Activated CD8-positive, alpha-beta memory T cell treated with anti-CD3 and anti-CD28 coated beads for 1 hour (primary cell): ENCODE data around the gene CCDC13.

Source experiments
- DNase-seq, 2 donors: peaks; one replicate each; pipeline ENCODE4 v3.0.0-alpha.2; 2020; ENCODE audit warnings: low read depth in 1 of 2; ENCODE audit errors: extremely low read depth in 1 of 2

CCDC13 gene

DNA sequence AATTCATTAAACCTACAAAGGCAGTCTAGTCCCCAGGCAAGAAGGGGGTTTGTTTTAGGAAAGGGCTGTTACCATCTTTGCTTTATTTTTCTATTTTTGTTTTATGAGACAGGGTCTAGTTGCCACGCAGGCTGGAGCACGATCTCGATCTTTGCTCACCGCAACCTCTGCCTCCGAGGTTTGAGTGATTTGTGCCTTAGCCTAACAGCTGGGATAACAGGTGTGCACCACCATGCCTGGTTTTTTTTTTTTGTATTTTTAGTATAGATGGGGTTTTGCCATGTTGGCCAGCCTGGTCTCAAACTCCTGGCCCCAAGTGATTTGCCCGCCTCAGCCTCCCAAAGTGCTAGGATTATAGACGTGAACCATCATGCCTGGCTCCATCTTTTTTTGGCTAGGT, 26.3 kb upstream of the CCDC13 start:
- DNase-seq: no peak

DNA sequence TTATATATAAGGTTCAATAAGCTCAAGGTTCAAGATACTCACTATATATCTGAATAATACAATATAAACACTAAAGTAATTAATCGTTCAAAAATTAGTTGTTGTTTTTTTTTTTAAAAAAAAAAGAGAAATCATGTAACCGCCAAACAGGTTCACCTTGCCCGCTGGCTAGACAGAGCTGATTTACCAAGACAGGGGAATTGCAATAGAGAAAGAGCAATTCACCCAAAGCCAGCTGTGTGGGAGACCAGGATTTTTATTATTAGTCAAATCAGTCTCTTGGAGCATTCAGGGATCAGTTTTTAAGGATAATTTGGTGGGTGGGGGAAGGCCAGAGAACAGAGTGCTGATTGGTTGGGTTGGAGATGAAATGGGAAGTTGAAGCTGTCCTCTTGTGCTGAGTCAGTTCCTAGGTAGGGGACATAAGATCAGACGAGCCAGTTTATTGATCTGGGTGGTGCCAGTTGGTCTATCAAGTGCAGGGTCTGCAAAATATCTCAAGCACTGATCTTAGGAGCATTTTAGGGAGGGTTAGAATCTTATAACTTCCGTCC, 23.4 kb upstream of the CCDC13 start:
- no peak for DNase-seq

DNA sequence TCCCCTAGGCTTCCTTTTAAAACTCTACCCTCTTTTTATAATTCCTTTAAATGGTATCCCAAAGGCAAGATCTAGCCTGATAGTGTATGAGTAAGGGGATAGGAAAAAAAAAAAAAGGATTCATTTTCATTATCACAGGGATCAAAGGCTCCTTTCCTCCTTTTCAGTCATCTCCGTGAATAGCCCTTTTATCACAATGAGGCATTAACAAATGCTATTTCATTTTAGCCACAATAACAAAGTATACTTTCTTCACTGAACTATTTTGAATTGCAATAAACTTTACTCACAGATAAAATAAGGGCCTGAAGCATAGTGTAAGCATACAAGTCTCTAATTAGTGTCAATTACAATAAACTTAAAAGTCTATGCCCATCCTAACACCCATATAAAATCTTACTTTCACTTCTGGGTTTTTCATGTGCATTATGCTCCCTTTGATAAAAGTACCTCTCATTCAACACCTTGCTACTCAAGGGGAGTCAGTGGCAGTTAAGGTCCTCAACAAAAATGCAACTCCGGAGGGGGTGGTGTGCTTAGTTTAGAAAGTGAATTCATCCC, 22.6 kb upstream of the CCDC13 start:
- DNase-seq: no peak

DNA sequence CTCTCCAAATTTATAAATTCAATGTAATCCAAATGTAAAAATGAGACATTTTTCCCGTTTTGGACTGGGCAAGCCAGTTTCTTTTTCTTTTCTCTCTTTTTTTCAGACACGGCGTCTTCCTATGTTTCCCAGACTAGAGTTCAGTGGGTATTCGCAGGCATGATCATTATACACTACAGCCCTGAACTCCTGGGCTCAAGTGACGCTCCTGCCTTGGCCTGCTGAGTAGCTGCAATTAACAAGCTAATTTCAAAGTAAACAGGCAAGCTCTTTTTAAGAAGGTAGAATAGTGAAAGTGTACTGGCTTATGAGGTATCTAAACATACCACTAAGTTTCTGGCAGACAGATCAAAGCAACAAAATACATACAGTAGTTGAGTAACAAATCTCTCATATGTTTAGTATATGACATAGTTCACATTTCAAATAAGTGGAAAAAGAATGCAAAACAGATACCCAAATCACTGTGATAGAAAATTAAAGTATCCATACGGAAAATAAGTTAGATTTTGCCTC, 17.7 kb upstream of the CCDC13 start:
- DNase-seq: no peak

DNA sequence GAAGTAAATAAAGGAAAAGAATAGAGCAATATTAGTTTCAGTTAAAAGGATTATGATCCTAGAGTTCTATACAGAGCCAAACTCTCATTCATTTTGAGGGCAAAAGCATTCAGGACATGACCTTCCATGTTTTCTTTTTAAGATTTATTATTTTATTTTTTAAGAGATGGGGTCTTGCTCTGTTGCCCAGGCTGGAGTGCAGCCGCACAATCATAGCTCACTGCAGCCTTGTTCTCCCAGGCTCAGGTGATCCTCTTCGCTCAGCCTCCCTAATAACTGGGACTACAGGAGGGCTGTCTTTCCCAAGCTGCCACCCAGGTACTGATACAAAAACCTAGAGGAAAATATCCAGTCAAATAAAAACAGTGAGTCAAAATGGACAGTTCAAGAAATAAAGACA, 13.6 kb upstream of the CCDC13 start:
- DNase-seq: no peak

DNA sequence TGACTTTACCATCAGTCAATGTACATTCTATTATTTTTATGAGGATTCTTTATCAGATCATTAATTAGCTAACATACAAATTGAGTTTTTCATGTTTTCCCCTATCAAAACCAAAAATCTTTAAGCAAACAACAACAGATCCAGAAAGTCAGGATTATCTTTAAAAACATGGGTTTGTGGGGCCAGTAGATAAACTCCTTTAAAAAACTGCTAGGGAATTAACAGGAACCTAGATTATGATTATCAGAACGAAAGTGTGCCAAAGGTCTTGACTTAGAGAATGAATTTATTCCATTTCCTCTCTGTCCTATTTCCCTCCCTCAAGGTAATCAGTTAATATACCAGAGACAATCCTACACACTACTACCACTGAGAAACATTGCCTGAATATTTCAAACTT, 13.2 kb upstream of the CCDC13 start:
- DNase-seq: no peak

DNA sequence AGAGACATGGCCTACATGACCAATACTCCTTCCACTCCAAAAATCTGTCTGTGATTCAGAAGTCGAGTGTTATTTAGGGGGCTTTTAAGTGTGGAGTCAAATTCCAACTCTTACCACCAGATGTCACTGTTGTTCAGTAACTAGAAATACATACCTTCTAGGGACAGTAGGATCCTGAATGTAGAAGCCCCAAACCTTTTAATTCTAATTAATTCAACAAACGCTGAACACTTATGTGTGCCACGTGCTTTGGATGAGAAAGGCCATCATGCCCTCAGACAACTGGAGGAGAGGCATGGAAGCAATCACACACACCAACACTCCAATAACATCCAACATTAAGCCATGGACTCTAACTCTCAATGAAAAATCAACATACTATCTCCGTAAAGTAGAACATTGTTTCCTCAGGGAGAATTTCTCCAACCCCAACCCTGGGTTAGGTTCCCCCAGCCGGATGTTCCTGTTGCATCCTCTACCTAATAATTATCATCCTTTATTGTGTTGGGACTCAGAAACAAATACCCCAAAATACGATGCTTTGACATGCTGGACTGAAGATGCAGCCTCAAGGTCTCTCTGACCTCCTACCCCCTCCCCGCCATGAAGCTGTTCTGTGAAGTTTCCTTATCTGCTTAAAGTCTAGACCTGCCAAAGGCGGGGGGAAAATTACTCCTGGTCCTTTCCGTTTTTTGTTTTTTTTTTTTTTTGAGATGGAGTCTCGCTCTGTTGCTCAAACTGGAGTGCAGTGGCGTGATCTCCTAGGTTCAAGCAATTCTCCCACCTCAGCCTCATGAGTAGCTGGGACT, 8.0 kb upstream of the CCDC13 start:
- DNase-seq: no peak

DNA sequence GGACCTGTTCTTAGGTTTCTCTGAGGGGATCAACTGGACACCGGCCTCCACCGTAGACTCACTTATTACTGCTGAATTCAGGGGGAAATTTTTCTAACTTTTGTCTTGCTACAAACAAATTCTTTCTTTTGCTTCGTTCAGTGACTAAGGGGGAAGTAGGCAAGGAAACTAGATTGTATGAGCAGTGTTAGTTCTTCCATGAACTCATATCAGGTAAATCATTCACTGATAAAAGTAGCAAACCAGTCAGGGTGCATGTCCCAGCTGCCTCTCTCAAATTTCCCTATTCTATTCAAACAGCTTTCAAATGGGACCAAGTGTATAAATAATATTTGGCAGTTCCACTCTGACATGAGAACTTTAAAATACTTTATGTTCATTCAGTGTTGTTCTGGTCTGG, 7.3 kb upstream of the CCDC13 start:
- no peak for DNase-seq

DNA sequence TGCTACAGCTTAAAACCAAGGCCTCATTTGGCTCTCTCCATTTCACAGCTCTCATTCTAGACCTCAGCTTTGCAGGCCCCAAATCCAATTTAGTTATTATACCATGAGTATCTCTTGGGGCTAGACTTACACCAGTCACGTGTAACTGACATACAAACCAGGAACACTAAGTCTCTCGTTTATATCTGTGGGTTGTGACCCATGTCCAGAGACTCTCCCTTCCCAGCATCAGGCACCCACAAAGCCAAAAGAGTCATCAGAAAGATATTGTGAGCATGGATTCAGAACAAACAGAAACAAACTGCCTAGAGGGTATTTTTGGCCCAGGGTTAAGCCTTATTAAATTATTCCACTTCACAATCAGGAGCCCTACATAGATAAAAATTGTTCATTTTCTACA, 5.6 kb upstream of the CCDC13 start:
- DNase-seq: no peak

DNA sequence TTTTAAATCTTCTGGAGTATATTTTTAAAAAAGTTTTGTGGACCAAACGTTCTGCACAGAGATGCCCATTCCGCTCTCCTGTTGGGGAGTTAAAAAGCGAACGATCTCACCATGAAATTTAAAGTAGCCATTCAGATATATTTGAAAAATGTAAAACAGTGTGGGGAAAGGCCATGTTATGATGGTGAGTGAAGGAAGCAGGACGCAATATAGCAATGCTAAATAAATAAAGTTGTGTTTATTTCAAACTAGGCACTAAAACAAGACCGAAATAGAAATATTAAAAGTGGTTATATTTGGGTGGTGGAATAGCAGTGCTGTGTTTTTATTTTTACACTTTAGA, 327 bp upstream of the CCDC13 start:
- no peak for DNase-seq

DNA sequence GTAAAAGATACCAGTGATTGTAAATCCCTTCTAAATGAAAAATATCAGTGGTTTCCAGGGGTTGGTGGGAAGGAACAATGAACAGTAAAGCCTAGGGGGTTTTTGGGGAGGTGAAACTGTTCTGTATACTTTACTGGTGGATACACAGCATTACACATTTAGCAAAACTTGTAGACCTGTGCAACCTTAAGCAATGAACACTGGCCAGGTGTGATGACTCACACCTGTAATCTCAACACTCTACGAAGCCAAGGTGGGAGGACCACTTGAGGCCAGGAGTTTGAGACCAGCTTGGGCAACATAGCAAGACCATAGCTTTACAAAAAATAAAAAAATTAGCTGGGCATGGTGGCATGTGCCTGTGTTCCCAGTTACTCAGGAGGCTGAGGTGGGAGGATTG, 1.8 kb downstream of the CCDC13 start:
- no peak for DNase-seq

DNA sequence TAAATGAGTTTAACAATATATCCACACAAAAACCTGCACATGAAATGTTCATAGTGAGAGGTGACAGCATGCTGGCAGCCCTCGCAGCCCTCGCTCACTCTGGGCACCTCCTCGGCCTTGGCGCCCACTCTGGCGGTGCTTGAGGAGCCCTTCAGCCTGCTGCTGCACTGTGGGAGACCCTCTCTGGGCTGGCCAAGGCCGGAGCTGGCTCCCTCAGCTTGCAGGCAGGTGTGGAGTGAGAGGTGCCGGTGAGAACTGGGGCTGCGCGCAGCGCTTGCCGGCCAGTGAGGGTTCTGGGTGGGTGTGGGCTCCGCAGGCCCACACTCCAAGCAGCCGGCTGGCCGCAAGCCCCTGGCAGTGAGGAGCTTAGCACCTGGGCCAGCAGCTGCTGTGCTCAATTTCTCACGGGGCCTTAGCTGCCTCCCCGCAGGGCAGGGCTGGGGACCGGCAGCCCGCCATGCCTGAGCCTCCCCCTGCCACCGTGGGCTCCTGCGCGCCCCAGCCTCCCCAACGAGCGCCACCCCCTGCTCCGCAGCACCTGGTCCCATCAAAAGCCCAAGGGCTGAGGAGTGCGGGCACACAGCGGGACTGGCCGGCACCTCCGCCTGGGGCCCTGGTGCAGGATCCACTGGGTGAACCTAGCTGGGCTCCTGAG, 3.4 kb downstream of the CCDC13 start:
- DNase-seq: no peak

DNA sequence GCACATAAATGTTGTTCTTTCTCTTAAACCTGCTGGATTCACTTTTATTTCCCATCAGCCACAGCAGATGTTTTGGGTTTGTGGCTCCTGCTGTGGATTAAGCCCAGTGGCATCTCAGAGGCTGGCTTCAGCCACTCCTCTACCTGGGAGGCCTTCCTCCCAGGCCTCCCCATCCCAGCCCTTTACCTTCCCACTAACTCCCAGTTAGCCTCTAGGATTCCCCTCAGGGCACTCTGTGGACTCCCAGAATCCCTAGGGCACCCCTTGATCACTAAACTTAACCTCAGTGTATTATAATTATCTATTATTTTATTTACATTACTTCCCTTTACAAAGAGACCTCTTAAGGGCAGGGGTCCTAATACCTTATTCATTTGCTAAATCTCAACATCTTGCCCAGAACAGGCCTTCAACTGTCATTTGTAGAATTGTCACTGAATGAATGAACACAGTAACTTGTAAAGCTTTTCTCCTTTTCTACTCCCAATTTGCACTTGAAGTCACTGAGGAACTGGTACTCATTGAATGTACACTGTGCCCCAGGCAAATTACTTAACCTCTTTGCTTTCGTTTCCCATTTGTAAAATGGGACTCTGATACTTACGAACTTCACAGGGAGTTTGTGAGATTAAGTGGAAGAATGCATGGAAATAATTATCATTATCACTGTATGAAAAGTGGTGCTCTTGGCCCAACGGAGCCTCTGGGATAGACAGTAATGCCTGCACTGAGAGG, 8.3 kb downstream of the CCDC13 start:
- DNase-seq: no peak

DNA sequence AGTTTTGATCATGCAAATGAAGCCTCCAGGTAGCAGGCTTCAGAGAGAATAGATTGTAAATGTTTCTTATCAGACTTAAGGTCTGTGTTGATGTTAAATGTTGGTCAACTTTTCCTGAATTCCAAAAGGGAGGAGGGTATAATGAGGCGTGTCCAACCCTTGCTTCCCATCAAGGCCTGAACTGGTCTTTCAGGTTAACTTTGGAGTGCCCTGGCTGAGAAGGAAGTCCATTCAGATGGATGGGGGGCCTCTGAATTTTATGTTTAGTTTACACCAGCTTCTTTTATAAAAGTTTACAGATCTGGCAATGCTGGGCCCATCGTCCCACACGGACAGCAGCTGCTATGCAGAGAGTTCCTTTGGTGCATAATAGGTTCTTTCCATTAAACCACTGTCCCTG, 8.9 kb downstream of the CCDC13 start:
- DNase-seq: no peak

DNA sequence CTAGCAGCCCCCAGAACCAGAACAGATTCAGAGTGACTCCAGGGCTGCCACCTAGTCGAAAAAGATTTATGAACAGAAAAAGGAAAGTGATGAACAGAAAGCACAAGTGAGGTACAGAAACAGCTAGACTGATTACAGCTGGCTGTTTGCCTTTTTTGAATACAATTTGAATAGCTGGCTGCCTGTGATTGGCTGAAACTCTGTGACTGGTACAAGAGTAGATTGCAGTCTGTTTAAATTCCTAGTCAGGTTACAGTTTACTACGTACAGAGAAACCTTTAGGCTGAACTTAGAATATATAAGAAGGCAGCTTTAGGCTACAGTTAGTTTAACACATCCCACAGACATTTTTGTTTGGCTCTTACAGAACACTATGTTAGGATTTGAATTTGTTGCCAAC, 10.0 kb downstream of the CCDC13 start:
- DNase-seq: no peak

DNA sequence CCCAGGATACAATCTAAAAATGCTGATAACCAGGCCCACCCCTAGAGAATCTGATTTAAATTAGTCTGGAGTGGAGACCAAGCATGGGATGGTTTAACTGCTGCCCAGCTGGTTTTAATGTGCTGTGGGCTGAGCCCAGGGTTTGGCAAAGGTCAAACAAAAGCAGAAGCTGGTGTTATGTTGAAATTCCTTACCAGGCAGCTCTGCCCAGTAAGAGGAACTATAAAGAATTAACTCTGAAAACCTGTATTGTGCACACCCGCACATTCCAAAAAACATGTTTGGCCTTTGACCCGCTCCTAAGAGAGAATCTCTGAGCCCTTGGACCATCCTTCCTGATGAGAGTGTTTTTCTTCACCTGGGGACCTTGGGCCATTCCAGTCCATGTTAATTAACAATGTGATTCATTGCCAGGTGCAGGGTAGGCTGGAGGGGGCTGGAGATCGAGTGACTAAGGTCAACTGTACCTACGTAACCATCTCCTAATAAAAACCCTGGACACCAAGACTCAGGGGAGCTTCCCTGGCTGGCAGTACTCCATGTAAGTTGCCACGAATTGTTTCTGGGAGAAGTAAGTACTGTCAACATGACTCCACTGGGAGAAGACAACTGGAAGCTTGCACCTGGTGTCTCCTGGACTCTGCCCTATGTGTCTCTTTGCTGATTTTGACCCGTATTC, 10.9 kb downstream of the CCDC13 start:
- DNase-seq: no peak

DNA sequence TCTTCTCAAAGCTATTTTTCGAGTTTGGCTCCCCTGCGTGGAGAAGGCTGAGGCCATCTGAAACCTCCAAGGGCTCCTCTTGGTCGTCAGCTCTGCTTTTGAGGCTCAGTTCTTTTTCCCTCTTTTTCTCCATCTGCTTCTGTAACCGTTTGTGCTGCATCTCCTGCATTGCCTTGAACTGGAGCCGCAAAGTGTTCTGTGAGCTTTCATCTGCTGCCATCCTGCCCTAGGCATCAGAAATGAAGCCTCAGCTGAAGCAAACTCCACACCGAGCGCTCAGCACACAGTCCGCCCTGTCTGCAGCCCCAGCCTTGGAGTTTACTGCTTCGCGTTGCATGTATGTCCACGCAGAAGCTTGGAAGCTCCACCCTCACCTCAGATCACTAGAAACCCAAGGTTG, 14.9 kb downstream of the CCDC13 start:
- DNase-seq: no peak

DNA sequence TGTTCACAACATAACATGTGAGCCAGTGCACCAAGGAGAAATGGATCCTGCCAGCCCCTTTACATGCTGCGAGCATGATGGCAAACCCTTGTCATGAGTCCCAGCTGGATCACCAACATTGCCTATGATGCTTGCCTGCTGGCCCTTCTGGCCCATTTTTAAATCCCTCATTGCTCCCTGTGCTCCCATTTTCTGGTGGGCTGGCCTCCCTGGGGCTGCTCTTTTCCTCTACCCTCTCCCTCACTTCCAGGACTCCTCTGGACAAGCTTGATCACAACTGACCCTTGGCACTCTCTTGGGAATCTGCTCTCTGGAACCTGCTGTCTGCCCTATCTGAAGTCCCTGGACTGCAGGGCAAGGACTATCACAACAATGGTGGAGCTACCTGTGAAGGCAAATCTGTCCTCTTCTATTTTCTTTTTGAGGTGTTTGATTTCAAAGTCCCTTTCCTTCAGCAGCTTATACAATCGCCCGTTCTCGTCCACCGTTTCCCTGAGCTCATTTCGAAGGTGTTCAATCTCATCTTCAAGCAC, 16.3 kb downstream of the CCDC13 start:
- no peak for DNase-seq

DNA sequence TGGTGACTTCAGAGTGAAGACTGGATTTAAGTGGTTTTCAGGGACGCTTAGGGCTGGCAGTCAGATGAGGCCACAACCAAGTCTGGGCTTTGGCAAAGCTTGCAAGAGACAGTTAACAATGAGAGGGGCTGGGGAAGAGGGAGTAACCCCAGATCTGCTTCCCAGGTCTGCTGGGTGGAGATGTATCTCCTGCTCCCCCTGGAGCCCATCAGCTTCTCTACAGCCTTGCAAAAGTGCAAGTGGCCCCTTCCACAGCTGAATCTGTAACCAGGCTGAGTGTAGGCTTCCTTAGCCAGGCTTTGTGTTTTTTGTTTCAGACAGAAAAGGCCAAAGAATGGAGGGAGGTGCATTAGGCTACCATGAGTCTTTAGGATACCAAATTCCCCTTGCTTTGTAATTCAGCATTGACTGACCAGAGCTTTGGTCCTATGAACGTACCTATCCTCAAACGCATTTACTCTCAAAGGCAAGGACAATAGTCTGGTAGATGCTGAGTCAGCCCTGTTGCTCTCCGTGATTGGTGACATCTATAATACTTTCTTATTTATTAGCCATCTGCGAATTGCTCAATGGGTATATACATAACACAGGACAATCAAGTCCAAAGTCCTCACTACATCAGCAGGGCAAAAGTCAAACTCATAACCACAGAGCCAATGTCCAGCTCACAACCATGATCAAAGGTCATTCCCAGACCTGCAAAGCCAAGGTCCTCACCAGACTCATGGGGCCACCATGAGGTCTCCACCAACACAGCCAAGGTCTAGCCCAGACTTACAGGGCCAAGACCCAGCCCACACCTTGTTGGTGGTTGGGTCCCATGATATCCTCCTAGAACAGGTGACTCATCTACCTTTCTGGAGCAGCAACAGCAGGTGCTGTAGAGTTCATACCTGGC, 17.1 kb downstream of the CCDC13 start:
- DNase-seq: no peak
